D341Med (cell line): ENCODE results near the gene SLC5A8.
"Not testable (repeated sequence)": the region's sequence is repeated elsewhere in the genome, so short reads cannot be mapped to it uniquely, and the experiment has no call there.

Source experiments
- DNase-seq: peaks from one replicate; pipeline ENCODE4 v3.0.0; 2012; ENCODE audit warnings: low spot score

SLC5A8 gene

DNA sequence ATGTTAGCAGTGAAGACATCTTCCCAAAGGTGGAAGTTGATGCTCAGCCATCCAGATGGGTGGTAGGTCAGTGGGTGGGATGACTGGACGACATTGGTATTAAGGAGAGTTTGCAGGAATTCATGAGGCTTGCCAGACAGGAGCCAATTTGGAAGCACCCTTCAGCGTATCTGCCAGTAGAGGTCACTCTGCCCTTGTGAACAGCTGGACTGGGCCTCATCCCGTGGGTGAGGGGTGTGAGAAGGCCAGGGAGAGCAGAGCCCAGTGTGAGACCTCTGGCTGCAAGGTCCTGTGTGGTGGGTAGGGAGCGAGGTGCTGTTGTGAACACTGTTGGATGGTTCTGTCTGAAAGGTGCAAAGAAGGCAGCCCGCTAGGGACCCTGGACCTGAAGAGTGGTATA is 37.7 kb downstream of the SLC5A8 start:
- no peak for DNase-seq

DNA sequence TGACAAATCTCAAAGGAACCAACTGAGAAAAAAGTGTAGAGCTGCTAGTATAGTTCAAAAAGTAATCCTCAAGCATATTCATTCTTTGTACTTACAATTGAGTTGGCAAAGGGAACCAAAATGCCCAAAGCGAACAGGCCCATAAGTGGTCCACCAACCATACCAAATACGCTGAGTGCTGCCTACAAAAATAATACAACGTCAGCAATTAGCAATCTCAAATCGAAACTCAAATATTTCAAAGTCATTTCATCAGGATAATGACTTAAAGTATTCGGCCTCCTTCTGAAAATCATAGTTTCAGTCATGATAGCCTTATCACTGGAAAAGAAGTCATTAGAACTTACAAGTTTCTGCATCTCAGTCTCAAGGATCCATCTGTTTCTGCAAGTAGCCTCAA is 42.0 kb downstream of the SLC5A8 start:
- no peak for DNase-seq

DNA sequence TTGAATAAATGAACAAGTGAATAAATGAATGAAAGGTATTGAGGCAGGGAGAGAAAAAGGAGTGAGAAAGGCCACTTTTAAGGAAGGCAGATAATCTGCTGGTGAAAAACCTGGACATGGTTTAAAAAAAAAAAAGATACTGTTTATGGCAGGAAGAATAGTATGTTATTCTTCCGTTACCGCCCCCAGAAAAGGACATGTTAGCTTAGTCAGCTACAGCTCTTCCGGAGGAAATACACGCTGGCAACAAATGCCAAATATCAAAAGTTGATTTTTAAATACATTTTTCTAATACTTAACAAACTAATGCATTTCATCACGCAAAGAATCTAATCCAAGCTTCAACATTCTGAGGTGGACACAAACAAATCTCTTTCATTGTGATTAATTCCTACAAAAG is 43.2 kb downstream of the SLC5A8 start:
- DNase-seq: no peak

DNA sequence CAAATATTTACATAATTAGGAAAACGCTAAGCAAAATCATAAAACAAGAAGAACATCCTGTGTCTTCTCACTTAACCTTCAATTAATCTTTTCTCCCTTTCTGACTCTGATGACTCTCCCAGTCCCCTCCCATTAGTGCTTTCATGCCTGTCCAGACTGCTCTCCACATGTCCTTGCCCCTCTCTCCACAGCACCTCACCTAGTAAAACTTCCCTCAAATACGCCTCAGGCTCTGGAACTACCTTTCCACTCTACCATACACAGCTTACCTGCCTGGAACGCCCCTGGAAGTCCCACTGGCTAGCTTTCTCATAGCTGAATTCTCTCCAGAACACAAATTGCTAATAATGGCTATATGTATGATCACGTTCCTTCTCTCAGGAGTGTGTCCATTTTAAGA is 44.7 kb downstream of the SLC5A8 start:
- DNase-seq: no peak

DNA sequence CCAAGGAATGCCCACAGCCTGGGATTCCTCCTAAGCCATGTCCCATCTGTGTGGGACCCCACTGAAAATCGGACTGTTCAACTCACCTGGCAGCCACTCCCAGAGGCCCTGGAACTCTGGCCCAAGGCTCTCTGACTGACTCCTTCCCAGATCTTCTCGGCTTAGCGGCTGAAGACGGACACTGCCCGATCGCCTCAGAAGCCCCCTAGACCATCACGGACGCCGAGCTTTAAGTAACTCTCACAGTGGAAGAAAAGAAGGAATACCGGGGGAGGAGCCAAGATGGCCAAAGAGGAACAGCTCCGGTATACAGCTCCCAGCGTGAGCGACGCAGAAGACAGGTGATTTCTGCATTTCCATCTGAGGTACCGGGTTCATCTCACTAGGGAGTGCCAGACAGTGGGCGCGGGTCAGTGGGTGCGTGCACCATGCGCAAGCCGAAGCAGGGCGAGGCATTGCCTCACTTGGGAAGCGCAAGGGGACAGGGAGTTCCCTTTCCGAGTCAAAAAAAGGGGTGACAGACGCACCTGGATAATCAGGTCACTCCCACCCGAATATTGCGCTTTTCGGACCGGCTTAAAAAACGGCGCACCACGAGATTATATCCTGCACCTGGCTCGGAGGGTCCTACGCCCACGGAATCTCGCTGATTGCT is 64.1 kb downstream of the SLC5A8 start:
- not testable (repeated sequence) for DNase-seq

DNA sequence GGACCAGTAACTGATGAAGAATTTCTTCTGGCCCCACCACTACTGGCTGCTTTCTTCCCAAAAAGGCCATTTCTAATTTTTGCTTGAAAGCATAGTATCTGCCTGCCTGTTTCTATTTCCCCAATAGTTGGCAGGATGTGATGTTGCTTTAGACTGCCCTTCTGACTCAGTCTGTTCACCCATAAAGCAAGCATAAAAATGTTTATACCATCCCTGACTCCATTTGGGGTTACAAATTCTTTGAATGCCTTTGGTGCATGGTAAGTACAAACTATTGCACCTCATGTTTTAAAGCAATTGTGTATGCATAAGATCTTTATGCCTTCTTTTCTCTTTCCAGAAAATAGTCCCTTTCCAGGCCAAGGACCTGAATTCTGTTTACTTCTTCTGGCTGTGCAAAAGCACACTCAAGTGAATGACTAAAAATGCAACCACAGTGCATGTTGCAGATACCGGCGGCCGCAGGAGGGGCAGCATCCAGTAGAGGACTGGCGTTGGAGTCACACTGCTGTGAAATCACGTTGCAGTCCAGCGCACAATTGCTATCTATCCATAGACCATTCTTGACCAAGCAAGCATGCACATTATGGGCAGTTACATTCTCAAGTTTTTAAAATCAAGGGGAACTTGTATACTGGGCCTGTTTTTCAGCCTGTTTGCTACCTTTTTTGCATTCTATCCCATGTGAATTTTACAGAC is 82.4 kb downstream of the SLC5A8 start:
- DNase-seq: no peak

DNA sequence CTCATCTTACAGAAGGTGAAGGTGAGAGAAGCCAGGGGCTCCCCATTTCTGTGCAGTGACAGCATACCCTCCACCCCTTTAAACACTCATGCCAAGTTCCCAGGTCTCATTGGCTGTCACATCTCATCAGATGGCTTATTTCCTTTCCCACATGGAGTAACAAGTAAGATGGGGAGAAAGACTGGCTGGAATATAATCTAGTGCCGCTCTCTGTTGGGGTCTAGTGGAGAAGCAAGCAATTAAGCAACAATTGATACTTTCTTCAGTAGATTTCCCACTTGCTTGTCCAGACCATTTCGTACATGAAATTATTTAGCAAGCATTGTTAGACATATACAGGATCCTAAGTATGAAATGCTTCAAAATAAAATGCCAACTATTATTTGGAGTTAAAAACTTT is 92.2 kb downstream of the SLC5A8 start:
- no peak for DNase-seq

DNA sequence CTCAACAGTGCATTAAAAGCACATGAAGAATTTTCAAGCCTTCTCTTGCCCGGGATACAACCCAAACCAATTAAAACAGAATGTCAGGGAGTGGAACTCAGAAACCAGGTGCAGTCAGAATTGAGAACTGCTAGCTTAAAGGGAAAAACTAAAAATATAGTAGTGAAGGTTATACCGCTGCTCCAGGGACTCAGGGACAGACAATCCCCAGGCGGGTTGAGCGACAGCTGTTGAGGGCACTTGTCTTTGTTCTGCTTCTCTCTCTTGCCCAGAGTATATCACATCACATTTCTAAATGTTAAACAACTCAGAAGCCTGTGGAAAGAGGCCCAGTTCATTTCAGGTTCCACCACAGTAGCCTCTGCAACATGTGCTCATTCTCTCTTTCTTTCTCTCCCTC is 93.1 kb downstream of the SLC5A8 start:
- no peak for DNase-seq

DNA sequence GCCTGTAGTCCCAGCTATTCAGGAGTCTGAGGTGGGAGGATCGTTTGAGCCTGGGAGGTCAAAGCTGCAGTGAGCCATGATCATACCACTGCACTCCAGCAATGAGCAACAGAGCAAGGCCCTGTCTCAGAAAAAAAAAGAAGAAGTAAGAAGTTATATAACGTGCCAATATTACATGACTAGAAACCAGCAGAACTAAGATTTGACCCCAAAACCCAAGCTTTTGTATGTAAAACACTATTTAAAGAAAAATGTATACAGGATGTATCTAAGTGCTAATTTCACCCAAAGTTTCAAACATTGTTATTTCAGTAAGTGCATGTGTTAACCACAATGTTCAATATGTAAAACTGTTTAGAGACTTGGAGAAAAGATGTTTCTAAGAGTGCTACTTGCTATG is 94.7 kb downstream of the SLC5A8 start:
- DNase-seq: no peak

DNA sequence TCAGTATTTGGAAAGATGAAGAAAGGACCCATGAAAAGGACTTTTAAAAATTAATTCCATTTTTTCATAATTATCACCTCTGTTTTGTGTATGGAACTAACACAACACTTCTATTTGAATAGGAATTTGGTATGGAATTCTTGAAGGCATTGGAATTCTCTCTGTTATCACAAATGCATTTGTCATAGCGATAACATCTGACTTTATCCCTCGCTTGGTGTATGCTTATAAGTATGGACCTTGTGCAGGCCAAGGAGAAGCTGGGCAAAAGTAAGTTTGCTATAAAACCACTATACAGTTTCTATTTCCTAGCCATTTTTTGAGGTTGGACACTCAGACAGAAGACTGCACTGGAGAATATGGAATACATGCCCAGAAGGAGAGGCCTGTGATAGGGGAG is 98.6 kb downstream of the SLC5A8 start:
- no peak for DNase-seq

DNA sequence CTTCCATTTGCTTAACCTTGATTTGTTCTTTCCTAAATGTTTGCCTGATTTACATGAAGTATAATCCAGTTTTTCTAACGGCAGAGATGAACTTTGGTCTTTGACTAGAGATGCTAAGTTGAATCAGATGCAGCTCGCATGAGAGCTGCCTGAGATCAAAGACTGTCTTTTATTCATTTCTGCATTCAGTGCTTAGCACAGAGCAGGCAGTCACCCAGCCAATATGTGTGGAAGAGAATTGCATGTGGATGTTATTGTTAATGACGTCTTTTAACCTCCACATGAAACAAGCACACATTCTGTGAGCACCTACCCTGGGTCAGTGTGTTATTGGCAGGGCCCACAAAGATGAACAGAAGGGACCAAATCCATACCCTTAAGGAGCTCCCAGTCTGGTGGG is 99.2 kb downstream of the SLC5A8 start:
- DNase-seq: no peak

DNA sequence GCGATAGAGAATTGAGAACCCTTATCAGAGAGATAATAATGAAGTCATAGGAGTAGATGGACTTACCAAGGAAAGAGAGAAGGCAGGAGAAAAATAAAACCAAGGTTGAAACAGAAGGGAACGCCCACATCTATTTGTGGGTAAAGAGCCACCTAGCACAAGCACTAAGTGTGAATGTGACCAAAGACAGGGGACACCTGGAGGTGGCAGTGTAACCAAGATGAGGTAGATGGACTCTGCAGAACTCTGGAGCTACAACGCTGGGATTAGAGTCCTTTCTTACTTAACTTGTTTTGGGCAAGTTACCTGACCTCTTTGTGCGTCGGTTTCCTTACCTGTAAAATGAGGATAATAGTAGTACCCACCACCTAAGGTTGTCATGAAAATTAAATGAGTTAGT is 101.9 kb downstream of the SLC5A8 start:
- no peak for DNase-seq

DNA sequence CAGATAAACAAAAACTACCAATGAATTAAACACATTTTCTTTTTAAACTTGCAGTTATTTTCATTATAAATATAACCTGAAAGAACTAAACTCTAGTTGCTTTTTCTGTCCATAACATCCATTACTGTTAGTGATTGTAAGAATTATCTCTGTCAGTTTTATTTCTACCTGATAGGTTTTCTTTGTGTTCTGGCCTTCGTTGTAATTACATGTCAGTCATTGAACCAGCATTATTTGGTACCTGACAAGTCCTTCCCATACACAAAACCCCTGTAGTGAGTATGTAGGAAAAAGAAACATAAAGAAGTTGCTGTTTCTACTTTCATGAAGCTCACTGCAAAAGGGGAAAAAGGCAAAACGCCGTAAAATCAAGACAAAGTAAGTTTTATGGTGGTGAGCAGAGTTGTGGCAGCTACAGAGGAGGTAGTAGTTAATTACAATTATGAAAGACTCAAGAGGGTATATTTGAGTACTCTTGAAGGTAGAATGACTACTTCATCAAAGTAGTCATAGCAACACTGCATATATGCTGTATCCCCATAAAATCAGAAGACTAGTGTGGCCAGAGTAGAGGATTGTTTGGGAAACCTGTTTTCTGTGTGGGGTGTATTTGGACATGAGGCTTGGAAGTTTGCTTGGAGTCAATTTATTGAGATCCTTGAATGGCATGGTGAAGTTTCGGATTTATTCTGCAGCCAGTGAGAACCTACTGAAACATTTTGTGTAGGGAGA is 102.8 kb downstream of the SLC5A8 start:
- no peak for DNase-seq
